GM19324 (cell line): ENCODE measurements around the gene PDCD1.

Source experiments
- ATAC-seq: cut with Tn5 transposase; IDR thresholded peaks from one replicate; pipeline ENCODE4 v1.9.1; 2021; ENCODE audit warnings: mild to moderate bottlenecking, moderate library complexity; ENCODE audit not compliant: unreplicated experiment, low FRiP score

Gene PDCD1

GRCh38 chr2:241866790-241867645 lies 8.3 kb upstream of the PDCD1 start:
- no peak for ATAC-seq

GRCh38 chr2:241865957-241866789 lies 7.5 kb upstream of the PDCD1 start:
- ATAC-seq = no peak

- no peak for ATAC-seq
Observed at GRCh38 chr2:241865416-241865956, 6.8 kb upstream of the PDCD1 start.

GRCh38 chr2:241864850-241865213 lies 6.1 kb upstream of the PDCD1 start:
- ATAC-seq = no peak

- ATAC-seq = no peak
Observed at GRCh38 chr2:241864168-241864849, 5.6 kb upstream of the PDCD1 start.

- no peak for ATAC-seq
Observed at GRCh38 chr2:241863536-241863954, 4.9 kb upstream of the PDCD1 start.

GRCh38 chr2:241862775-241863535 lies 4.3 kb upstream of the PDCD1 start:
- no peak for ATAC-seq

- no peak for ATAC-seq
Observed at GRCh38 chr2:241862093-241862492, 3.4 kb upstream of the PDCD1 start.

- no peak for ATAC-seq
Observed at GRCh38 chr2:241861264-241861663, 2.6 kb upstream of the PDCD1 start.

- ATAC-seq = no peak
Observed at GRCh38 chr2:241860184-241861078, 1.7 kb upstream of the PDCD1 start.

- ATAC-seq = no peak
Observed at GRCh38 chr2:241859436-241860183, 916 bp upstream of the PDCD1 start.

GRCh38 chr2:241859017-241859435 lies 332 bp upstream of the PDCD1 start:
- ATAC-seq = no peak

- no peak for ATAC-seq
Observed at GRCh38 chr2:241857572-241858121, 1.0 kb downstream of the PDCD1 start.

- ATAC-seq = no peak
Observed at GRCh38 chr2:241857041-241857541, 1.6 kb downstream of the PDCD1 start.

- no peak for ATAC-seq
Observed at GRCh38 chr2:241855888-241856422, 2.7 kb downstream of the PDCD1 start.

GRCh38 chr2:241855245-241855887 lies 3.3 kb downstream of the PDCD1 start:
- no peak for ATAC-seq
